ENCODE data around the gene WSCD1. TPM values are rescaled to one million over a fixed set of nuclear protein-coding genes. Genes with fewer than 3 reads are reported as not detected.

WSCD1 gene
- total RNA-seq, 1 experiment from 2014 or later, result 45.7 TPM

DNA sequence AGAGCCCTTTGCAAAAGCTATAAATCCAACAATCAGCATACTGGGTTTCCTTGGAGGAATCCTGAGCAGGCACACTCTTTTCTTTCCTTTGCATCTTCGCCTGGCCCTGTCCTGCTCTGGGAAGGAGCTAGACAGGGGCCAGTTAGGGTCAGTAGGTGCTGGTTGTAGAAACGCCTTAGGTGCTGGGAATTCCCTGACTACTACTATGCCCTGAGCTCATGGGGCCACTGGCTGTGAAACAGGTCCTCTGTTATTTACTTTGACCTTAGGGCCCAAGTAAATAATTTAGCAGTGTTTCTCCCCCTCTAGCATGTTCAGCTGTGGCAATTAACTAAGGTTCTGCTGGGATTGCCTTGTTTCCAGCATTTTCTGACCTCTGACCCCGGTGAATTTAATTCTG is 15.8 kb upstream of the WSCD1 start:
- in situ Hi-C loops (cut with HindIII; ENCODE audit: low pct_unique_long_range_greater_than_20kb, low sequenced_read_pairs), result no loop called here
- no peak for DNase-seq (ENCODE audit: low read depth)

- no peak for DNase-seq (ENCODE audit: low read depth)
- in situ Hi-C loops (cut with HindIII; ENCODE audit: low pct_unique_long_range_greater_than_20kb, low sequenced_read_pairs), result no loop called here
Measured at GRCh38 chr17:6056104-6056503, 14.1 kb upstream of the WSCD1 start.

DNA sequence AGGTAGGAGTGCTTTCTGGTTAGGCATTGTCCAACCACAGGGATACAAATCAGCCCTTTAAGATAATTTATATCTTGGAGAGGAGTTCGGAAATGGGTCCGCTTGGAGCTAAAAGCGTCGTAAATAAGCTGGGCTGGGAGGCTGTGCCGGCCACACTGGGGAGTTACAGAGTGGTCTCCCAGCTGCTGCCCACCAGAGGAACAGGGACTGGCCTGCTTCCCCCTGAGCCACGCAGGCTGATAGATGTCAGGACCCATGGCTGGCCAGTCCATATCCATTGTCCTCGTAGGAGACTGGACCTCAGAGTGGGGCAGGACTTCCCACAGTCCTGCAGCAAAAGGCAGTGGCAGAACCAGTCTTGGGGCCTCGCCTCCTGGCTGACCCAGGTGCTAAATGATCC is 12.6 kb upstream of the WSCD1 start:
- in situ Hi-C loops (cut with HindIII; ENCODE audit: low pct_unique_long_range_greater_than_20kb, low sequenced_read_pairs), result no loop called here
- no peak for DNase-seq (ENCODE audit: low read depth)

DNA sequence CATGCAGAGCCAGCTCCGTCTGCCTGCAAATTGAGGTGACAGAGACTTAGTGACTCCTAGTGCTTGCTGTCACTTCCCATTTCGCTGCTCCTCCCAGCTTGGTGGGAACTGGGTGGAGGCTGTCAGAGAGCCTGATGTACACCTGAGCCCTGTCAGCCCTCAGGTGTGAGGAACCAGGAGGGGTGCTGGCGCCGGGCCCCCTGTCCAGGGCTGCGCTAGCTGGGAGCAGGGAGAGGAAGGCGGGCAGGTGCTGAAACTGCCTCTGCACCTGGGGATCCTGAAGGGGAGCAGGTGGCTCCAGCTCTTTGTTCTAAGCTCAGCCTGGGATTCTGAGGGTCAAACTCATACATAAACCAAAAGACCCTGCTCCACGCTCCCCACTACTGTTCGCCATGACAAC is 10.8 kb upstream of the WSCD1 start:
- no peak for DNase-seq (ENCODE audit: low read depth)
- in situ Hi-C loops (cut with HindIII; ENCODE audit: low pct_unique_long_range_greater_than_20kb, low sequenced_read_pairs), result no loop called here

- peak; percentile 87 for DNase-seq (ENCODE audit: low read depth)
- in situ Hi-C loops (cut with HindIII; ENCODE audit: low pct_unique_long_range_greater_than_20kb, low sequenced_read_pairs), result no loop called here
Measured at GRCh38 chr17:6061290-6061689, 8.9 kb upstream of the WSCD1 start.

GRCh38 chr17:6064868-6065267 is 5.3 kb upstream of the WSCD1 start:
- in situ Hi-C loops (cut with HindIII; ENCODE audit: low pct_unique_long_range_greater_than_20kb, low sequenced_read_pairs), result no loop called here

DNA sequence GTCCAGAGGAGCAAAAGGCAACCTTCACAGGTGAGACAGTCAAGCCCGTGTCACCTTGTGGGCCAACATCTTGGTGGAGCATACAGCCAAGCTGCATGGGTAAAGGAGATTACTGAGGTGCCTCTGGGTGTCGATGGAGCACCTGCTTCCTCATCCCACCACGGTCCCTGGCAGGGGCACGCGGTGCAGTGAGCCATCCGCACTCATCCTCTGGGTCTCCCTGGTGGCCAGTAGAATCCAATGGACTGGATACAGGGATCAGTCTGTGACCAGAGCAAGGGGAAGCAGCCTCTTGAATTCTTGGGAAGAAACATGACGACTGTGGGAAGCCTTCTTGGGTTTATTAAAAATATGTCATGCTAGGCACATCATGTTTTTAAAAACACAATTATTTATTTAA is 4.8 kb upstream of the WSCD1 start:
- in situ Hi-C loops (cut with HindIII; ENCODE audit: low pct_unique_long_range_greater_than_20kb, low sequenced_read_pairs), result no loop called here
- DNase-seq (ENCODE audit: low read depth), result no peak

More at GRCh38 chr17:6064868-6065267, 5.3 kb upstream of the WSCD1 start:
- DNase-seq (ENCODE audit: low read depth), result no peak

DNA sequence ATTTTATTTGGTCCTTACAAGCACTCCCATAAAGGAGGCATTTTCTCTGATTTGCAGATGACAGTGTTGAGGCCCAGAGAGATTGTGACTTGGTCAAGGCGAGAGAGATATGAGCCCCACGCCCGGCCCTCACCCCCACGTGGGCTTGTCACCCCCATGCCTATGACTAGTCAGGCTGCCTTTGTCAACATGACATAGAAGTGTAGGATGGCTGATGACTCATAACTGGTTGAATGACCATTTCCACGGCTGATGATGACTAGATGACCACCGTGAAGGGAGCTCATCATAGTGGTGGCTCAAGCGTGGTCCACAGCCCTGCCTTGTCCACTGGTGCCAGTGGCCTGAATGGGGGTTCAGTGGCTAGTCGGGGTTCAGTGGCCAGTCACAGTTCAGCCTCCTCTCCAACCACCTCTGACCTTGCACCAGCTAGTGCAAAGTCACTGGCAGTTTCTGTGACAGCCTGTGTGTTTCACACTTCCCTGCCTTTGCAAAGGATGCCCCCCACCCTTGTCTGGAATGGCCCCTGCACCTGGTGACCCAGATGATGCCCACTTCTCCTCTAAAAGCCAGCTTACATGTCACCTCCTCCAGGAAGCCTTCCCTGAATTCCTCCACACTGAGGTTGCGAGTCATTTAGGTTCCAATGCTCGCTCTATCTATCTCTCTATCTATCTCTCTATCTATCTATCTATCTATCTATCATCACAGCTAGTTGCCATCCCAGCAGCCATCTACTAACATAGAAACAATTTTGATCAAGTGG is 3.8 kb upstream of the WSCD1 start:
- in situ Hi-C loops (cut with HindIII; ENCODE audit: low pct_unique_long_range_greater_than_20kb, low sequenced_read_pairs), result no loop called here
- DNase-seq (ENCODE audit: low read depth), result peak; percentile 74

DNA sequence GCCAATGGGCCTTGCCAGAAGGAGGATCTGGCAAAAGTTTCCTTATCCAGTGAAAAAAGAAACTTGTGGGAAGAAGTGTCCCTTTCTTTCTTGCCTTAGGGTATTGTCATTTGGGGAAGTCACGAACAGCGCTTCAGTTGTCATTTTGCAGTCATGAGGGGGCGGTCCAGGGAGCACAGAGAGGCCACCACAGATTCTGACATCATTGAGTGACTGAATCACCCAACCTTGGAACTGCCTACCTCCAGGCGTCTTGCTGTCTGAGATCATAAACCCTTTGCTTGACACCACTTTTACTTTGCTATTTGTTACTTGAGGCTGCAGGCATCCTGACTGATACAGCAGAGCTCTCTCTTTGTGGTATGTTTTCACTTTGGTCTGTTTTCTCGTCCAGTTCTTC is 3.1 kb upstream of the WSCD1 start:
- peak; percentile 90 for DNase-seq (ENCODE audit: low read depth)
- in situ Hi-C loops (cut with HindIII; ENCODE audit: low pct_unique_long_range_greater_than_20kb, low sequenced_read_pairs), result no loop called here

- no peak for DNase-seq (ENCODE audit: low read depth)
Measured at GRCh38 chr17:6070430-6070912, 292 bp downstream of the WSCD1 start.

DNA sequence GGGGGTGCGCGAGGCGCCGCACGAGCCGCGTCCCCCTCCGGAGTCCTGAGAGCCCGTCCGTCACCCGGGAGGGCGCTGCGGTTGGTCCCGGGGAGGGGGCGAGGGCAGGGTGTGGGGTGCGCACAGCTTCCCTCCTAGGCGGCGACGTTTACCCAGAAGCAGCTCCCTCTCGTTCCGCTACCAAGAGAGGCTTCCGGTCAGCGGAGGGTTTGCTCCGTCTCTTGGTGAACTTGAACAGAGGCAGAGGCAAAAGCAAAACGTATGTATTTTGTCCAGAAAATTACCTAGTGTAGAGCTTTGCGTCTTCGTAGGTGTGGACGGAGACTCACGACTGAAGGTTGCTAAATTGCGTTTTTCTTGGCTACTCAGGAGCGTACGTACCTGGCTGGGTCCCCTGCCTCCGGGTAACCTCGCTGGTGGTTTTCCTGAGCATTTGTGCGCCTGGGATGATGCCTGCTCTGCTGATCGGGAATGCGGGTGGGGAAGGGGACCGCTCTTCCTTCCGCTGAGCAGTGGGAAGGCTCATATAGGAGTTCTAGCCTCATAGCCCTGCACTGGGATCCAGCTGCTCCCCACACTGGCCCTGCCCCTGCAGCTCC is 833 bp downstream of the WSCD1 start:
- DNase-seq (ENCODE audit: low read depth), result no peak
- in situ Hi-C loops (cut with HindIII; ENCODE audit: low pct_unique_long_range_greater_than_20kb, low sequenced_read_pairs), result no loop called here

More at GRCh38 chr17:6070430-6070912, 292 bp downstream of the WSCD1 start:
- in situ Hi-C loops (cut with HindIII; ENCODE audit: low pct_unique_long_range_greater_than_20kb, low sequenced_read_pairs), result no loop called here

GRCh38 chr17:6071528-6072065 is 1.4 kb downstream of the WSCD1 start:
- in situ Hi-C loops (cut with HindIII; ENCODE audit: low pct_unique_long_range_greater_than_20kb, low sequenced_read_pairs), result no loop called here

DNA sequence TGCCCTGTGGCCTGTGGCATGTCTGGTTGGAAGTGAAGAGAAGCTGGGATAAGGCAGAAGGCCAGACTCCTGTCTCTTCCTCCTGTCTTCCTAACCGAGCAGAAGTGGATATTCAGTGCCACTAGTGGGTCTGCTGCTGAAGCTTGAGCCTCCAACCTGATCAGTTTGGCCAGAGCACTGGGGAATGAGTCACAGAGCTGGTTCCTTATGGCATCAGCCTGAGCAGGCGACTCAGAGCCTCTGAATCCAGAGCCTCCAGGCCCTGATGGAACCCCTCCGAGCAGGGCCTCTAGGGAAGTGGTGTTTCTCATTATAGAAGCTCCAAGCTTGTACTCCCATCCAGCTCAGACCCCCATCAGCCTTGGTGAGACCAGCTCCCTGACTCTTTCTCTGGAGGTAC is 2.0 kb downstream of the WSCD1 start:
- in situ Hi-C loops (cut with HindIII; ENCODE audit: low pct_unique_long_range_greater_than_20kb, low sequenced_read_pairs), result no loop called here
- DNase-seq (ENCODE audit: low read depth), result no peak

More at GRCh38 chr17:6071528-6072065, 1.4 kb downstream of the WSCD1 start:
- no peak for DNase-seq (ENCODE audit: low read depth)

DNA sequence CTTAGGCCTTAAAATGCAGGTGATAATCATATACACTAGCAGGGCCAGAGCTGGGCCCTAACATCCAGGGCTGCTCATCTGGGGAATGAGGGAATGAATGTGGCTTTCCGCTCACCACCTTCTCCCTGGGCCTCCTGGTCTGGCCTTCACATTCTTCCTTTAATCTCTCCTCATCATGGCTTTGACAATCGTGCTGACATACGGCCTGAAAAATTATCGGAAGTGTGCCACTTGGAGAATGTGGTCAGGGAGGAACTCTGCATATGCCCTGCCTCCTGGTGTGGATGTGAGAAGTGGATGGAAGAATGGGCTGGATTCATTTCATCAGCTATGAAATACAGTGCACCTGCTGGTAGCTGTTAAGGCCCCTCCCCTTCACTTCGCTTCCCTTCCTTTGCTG is 2.4 kb downstream of the WSCD1 start:
- no peak for DNase-seq (ENCODE audit: low read depth)
- in situ Hi-C loops (cut with HindIII; ENCODE audit: low pct_unique_long_range_greater_than_20kb, low sequenced_read_pairs), result no loop called here

DNA sequence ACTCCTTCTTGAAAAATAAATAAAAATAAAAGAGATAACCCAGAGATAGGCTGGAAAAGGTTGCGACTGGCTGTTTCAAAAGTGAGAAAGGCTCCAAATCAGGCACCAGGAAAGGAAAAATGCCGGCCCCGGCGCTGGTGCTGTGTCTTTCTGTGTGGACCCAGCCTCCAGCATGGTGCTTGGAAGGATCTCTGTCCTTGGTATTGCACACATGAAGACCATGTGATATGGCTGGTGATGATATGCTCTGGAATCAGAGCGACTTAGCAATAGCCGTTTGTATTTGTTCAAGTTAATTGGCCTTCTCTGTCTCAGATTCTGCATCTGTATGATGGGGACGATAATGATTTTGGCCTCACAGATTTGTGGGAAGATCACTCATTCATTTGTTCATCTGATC is 3.4 kb downstream of the WSCD1 start:
- in situ Hi-C loops (cut with HindIII; ENCODE audit: low pct_unique_long_range_greater_than_20kb, low sequenced_read_pairs), result no loop called here
- DNase-seq (ENCODE audit: low read depth), result no peak

GRCh38 chr17:6075050-6075449 is 4.9 kb downstream of the WSCD1 start:
- DNase-seq (ENCODE audit: low read depth), result no peak
- in situ Hi-C loops (cut with HindIII; ENCODE audit: low pct_unique_long_range_greater_than_20kb, low sequenced_read_pairs), result no loop called here

GRCh38 chr17:6075845-6076244 is 5.7 kb downstream of the WSCD1 start:
- in situ Hi-C loops (cut with HindIII; ENCODE audit: low pct_unique_long_range_greater_than_20kb, low sequenced_read_pairs), result no loop called here
- DNase-seq (ENCODE audit: low read depth), result no peak

- in situ Hi-C loops (cut with HindIII; ENCODE audit: low pct_unique_long_range_greater_than_20kb, low sequenced_read_pairs), result no loop called here
- DNase-seq (ENCODE audit: low read depth), result no peak
Measured at GRCh38 chr17:6077752-6078151, 7.6 kb downstream of the WSCD1 start.

GRCh38 chr17:6078458-6078871 is 8.3 kb downstream of the WSCD1 start:
- in situ Hi-C loops (cut with HindIII; ENCODE audit: low pct_unique_long_range_greater_than_20kb, low sequenced_read_pairs), result no loop called here
- DNase-seq (ENCODE audit: low read depth), result no peak
